ENCODE results near the gene FUS.

FUS gene

GRCh38 chr16:31216422-31217135 is 36.6 kb downstream of the FUS start, which contains the start of gene PYDC1:
Gene PYDC1 (minus strand): TSS chr16:31217135. CDS start chr16:31217028, 107 bp downstream.
- H3K27me3 ChIP-seq (ENCODE audit: insufficient read depth, low read length) = peaks cover 8% of the 10 kb centered on the region; the same call in 1 of the 2 replicates
- H3K4me1 ChIP-seq (ENCODE audit: insufficient read depth, low read length, severe bottlenecking) = no peaks in the 10 kb centered on the region
- no peak within 1 kb of the TSS for H3K27ac ChIP-seq (ENCODE audit: low read depth, low read length, poor library complexity, severe bottlenecking)
- H3K36me3 ChIP-seq (ENCODE audit: insufficient read depth, low read length) = no peaks in the 10 kb centered on the region
- no peaks in the 10 kb centered on the region for H3F3A ChIP-seq (ENCODE audit: insufficient read depth, low read length)
- no peak within 1 kb of the TSS for H3K9ac ChIP-seq (ENCODE audit: low read length)
- no peaks in the 10 kb centered on the region for H3K9me2 ChIP-seq (ENCODE audit: low read depth, low read length)
- TF ChIP-seq CTCF (IDR thresholded peaks at IDR 0.05; ENCODE audit: low read length) (no peak), EZH2 (IDR thresholded peaks at IDR 0.05; ENCODE audit: borderline replicate concordance, low read length) (no peak)
- H3K9me3 ChIP-seq (ENCODE audit: low read length) = no peaks in the 10 kb centered on the region
- no peaks in the 10 kb centered on the region for H3K79me2 ChIP-seq (ENCODE audit: insufficient read depth, low read length)
- no peaks in the 10 kb centered on the region for H4K20me1 ChIP-seq (ENCODE audit: insufficient read depth, low read length)
- H2AFZ ChIP-seq (ENCODE audit: low read length) = no peak within 1 kb of the TSS
- H3K4me3 ChIP-seq (ENCODE audit: low read depth, low read length, poor library complexity, severe bottlenecking) = no peak within 1 kb of the TSS
- no peak within 1 kb of the TSS for H3K4me2 ChIP-seq (ENCODE audit: low read length)

- Histone ChIP-seq H3K4me3 (ENCODE audit: low read depth, low read length, poor library complexity, severe bottlenecking) (no peak overlapping the region), H3K36me3 (ENCODE audit: insufficient read depth, low read length) (no peaks in the 10 kb centered on the region), H4K20me1 (ENCODE audit: insufficient read depth, low read length) (no peaks in the 10 kb centered on the region), H3K9me2 (ENCODE audit: low read depth, low read length) (no peaks in the 10 kb centered on the region), H3K27ac (ENCODE audit: low read depth, low read length, poor library complexity, severe bottlenecking) (no peak overlapping the region), H3K4me1 (ENCODE audit: insufficient read depth, low read length, severe bottlenecking) (no peaks in the 10 kb centered on the region), H2AFZ (ENCODE audit: low read length) (no peak overlapping the region), H3K4me2 (ENCODE audit: low read length) (no peak overlapping the region), H3K9me3 (ENCODE audit: low read length) (no peaks in the 10 kb centered on the region), H3K79me2 (ENCODE audit: insufficient read depth, low read length) (no peaks in the 10 kb centered on the region), H3K27me3 (ENCODE audit: insufficient read depth, low read length) (peaks cover 8% of the 10 kb centered on the region; the same call in 1 of the 2 replicates), H3F3A (ENCODE audit: insufficient read depth, low read length) (no peaks in the 10 kb centered on the region), H3K9ac (ENCODE audit: low read length) (no peak overlapping the region)
- TF ChIP-seq EZH2 (IDR thresholded peaks at IDR 0.05; ENCODE audit: borderline replicate concordance, low read length) (no peak), CTCF (IDR thresholded peaks at IDR 0.05; ENCODE audit: low read length) (no peak)
These were observed 37.2 kb downstream of the FUS start for GRCh38 chr16:31217136-31217530.

- no peak overlapping the region for H2AFZ ChIP-seq (ENCODE audit: low read length)
- no peak overlapping the region for H3K27ac ChIP-seq (ENCODE audit: low read depth, low read length, poor library complexity, severe bottlenecking)
- 0 out of 2 replicates have a peak, but pooled peaks cover 4% of the 10 kb centered on the region for H3K27me3 ChIP-seq (ENCODE audit: insufficient read depth, low read length)
- no peak overlapping the region for H3K4me2 ChIP-seq (ENCODE audit: low read length)
- no peak overlapping the region for H3K4me3 ChIP-seq (ENCODE audit: low read depth, low read length, poor library complexity, severe bottlenecking)
- H3K36me3 ChIP-seq (ENCODE audit: insufficient read depth, low read length) = no peaks in the 10 kb centered on the region
- no peaks in the 10 kb centered on the region for H3F3A ChIP-seq (ENCODE audit: insufficient read depth, low read length)
- no peaks in the 10 kb centered on the region for H3K9me3 ChIP-seq (ENCODE audit: low read length)
- no peaks in the 10 kb centered on the region for H4K20me1 ChIP-seq (ENCODE audit: insufficient read depth, low read length)
- TF ChIP-seq CTCF (IDR thresholded peaks at IDR 0.05; ENCODE audit: low read length) (no peak), EZH2 (IDR thresholded peaks at IDR 0.05; ENCODE audit: borderline replicate concordance, low read length) (no peak)
- H3K4me1 ChIP-seq (ENCODE audit: insufficient read depth, low read length, severe bottlenecking) = no peaks in the 10 kb centered on the region
- H3K79me2 ChIP-seq (ENCODE audit: insufficient read depth, low read length) = no peaks in the 10 kb centered on the region
- H3K9ac ChIP-seq (ENCODE audit: low read length) = no peak overlapping the region
- no peaks in the 10 kb centered on the region for H3K9me2 ChIP-seq (ENCODE audit: low read depth, low read length)
These were observed 39.3 kb downstream of the FUS start for GRCh38 chr16:31219154-31219741.

Data from OCI-LY1 (cell line).